NCI-H69 (cell line): ENCODE data around the gene ATL1.
A peak's percentile ranks its signal among the peaks of the same experiment; 100 is the strongest.

Experiments
- DNase-seq: peaks from one replicate; lab custom pipeline; 2025; lab: John Stamatoyannopoulos, UW

ATL1 gene

GRCh38 chr14:50559990-50560930 lies at the start of gene ATL1:
Gene ATL1, plus strand, starts transcription at chr14:50560145. Its CDS starts 121 bp downstream, at chr14:50560266.
- DNase-seq, result peak; percentile 92

- no peak for DNase-seq
Observed at GRCh38 chr14:50510157-50510556, 49.8 kb upstream of the ATL1 start.

- DNase-seq, result no peak
Observed at GRCh38 chr14:50512463-50512862, 47.5 kb upstream of the ATL1 start.

GRCh38 chr14:50516091-50516490 lies 43.9 kb upstream of the ATL1 start:
- no peak for DNase-seq

GRCh38 chr14:50520947-50521815 lies 38.8 kb upstream of the ATL1 start:
- peak; percentile 27 for DNase-seq

- DNase-seq, result peak; percentile 9
Observed at GRCh38 chr14:50521912-50522341, 38.0 kb upstream of the ATL1 start.

- no peak for DNase-seq
Observed at GRCh38 chr14:50523271-50524041, 36.5 kb upstream of the ATL1 start.

GRCh38 chr14:50524060-50524459 lies 35.9 kb upstream of the ATL1 start:
- DNase-seq, result no peak

GRCh38 chr14:50524731-50525515 lies 35.0 kb upstream of the ATL1 start:
- DNase-seq, result no peak

- peak; percentile 18 for DNase-seq
Observed at GRCh38 chr14:50528000-50528399, 31.9 kb upstream of the ATL1 start.

GRCh38 chr14:50529288-50530179 lies 30.4 kb upstream of the ATL1 start:
- peak; percentile 31 for DNase-seq

GRCh38 chr14:50530358-50530757 lies 29.6 kb upstream of the ATL1 start:
- DNase-seq, result no peak

GRCh38 chr14:50530794-50531365 lies 29.1 kb upstream of the ATL1 start:
- peak; percentile 35 for DNase-seq

GRCh38 chr14:50531595-50532501 lies 28.1 kb upstream of the ATL1 start:
- peak; percentile 87 for DNase-seq

- peak; percentile 97 for DNase-seq
Observed at GRCh38 chr14:50532502-50533240, 27.3 kb upstream of the ATL1 start, which contains the start of gene MAP4K5. Gene MAP4K5, minus strand, starts transcription at chr14:50532569. Its CDS starts 520 bp downstream, at chr14:50532049.

- DNase-seq, result no peak
Observed at GRCh38 chr14:50533241-50533705, 26.7 kb upstream of the ATL1 start.

- DNase-seq, result no peak
Observed at GRCh38 chr14:50533806-50534205, 26.1 kb upstream of the ATL1 start.

GRCh38 chr14:50534416-50534815 lies 25.5 kb upstream of the ATL1 start:
- DNase-seq, result no peak
